Measurements from ENCODE around the gene B3GNT4.

- no peak for TF ChIP-seq CTCF (IDR thresholded peaks at IDR 0.05 in 8 of 11, conservative IDR thresholded peaks at IDR 0.05 in 3 of 11)
- no peak for TF ChIP-seq POLR2A (IDR thresholded peaks at IDR 0.05)
Observed at GRCh38 chr12:122245553-122245952, 42.0 kb downstream of the B3GNT4 start.
